ENCODE results near the gene MESP1.
A peak's percentile ranks its signal among the peaks of the same experiment; 100 is the strongest.

Gene MESP1

GRCh38 chr15:89750560-89751542 is at the start of gene MESP1:
Gene MESP1, minus strand, starts transcription at chr15:89751249. Its CDS starts 18 bp downstream, at chr15:89751231.
- peak within 1 kb of the TSS; percentile 55 for H3K4me3 ChIP-seq (ENCODE audit: low read depth, low read length)
- peak; percentile 95 for DNase-seq (ENCODE audit: low read depth)
- TF ChIP-seq, protein P1, sequence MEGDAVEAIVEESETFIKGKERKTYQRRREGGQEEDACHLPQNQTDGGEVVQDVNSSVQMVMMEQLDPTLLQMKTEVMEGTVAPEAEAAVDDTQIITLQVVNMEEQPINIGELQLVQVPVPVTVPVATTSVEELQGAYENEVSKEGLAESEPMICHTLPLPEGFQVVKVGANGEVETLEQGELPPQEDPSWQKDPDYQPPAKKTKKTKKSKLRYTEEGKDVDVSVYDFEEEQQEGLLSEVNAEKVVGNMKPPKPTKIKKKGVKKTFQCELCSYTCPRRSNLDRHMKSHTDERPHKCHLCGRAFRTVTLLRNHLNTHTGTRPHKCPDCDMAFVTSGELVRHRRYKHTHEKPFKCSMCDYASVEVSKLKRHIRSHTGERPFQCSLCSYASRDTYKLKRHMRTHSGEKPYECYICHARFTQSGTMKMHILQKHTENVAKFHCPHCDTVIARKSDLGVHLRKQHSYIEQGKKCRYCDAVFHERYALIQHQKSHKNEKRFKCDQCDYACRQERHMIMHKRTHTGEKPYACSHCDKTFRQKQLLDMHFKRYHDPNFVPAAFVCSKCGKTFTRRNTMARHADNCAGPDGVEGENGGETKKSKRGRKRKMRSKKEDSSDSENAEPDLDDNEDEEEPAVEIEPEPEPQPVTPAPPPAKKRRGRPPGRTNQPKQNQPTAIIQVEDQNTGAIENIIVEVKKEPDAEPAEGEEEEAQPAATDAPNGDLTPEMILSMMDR (IDR thresholded peaks at IDR 0.05; ENCODE audit: insufficient read depth, low read depth, low read length, missing control alignments) = peak; percentile 67

- no peak overlapping the region for H3K4me3 ChIP-seq (ENCODE audit: low read depth, low read length)
- DNase-seq (ENCODE audit: low read depth) = no peak
- TF ChIP-seq, protein P1 (IDR thresholded peaks at IDR 0.05; ENCODE audit: insufficient read depth, low read depth, low read length, missing control alignments) = no peak
Observed at GRCh38 chr15:89799918-89800498, 49.0 kb upstream of the MESP1 start.

DNA sequence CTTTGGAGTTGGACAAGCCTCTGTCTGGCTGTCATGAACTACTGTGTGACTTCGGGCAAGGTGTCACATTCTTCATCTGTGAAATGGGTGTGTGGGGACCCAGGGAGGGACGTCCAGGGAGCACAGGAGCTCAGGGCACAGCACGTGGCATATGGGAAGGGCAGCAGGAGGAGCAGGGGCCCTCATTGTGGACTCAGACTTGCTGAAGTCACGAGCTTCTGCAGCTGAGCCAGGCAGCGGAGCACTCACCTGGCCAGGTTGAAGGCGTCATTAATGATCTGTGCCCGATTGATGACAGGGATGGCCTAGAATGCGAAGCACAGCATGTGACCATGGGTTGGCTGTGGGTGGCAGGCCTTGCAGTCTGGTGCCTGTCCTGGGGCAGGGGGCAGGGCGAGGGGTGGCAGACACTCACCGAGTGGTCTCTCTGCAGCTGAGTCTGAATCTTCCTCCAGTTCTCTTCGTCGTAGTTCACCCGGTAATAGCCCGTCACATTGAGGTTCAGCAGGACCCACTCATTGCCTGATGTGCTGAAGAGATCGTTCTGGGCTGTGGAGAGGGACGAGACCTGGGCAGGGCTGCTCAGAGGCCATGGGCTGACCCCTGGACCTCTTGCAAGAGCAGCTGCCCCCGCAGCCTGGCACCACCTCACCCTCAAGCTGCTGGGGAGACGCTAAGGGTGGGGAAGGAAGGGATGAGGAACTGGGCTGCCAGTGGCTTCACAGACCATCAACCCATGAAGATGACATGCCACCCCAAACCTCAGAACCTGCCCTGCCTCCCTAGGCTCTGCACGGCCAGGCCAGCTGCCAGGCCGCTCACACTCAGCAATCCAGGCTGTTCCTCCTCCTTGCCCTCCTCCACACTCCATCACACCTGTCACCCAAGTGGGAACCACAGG is 48.2 kb upstream of the MESP1 start:
- no peak for DNase-seq (ENCODE audit: low read depth)
- TF ChIP-seq, protein P1 (IDR thresholded peaks at IDR 0.05; ENCODE audit: insufficient read depth, low read depth, low read length, missing control alignments) = no peak
- no peak overlapping the region for H3K4me3 ChIP-seq (ENCODE audit: low read depth, low read length)

DNA sequence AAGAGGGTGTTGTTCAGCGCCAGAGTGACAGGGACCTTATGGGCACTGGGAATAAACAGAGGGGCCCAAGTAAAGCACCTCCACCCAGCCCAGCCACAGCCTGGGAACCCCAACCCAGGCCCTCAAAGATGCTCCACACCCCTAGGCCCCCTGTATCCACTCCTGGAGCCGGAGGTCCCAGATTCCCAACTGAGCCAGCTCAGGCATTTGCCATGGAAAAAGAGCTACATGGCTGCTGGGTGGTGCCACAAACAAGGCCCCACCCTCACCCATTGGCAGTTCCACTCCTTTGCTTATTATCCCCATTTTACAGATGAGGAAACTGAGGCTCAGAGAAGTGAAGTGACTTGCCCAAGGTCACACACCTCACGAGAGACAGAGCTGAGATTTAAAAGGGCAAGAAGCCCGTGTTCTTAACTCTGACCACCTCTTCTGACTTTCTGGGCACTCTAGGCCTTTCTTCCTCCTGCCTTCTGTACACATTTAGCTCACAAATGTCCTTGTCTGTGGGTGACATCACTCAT is 46.7 kb upstream of the MESP1 start:
- TF ChIP-seq, protein P1 (IDR thresholded peaks at IDR 0.05; ENCODE audit: insufficient read depth, low read depth, low read length, missing control alignments) = no peak
- no peak for DNase-seq (ENCODE audit: low read depth)
- no peak overlapping the region for H3K4me3 ChIP-seq (ENCODE audit: low read depth, low read length)

GRCh38 chr15:89795996-89796395 is 44.9 kb upstream of the MESP1 start:
- TF ChIP-seq, protein P1 (IDR thresholded peaks at IDR 0.05; ENCODE audit: insufficient read depth, low read depth, low read length, missing control alignments) = no peak
- H3K4me3 ChIP-seq (ENCODE audit: low read depth, low read length) = no peak overlapping the region
- DNase-seq (ENCODE audit: low read depth) = no peak

DNA sequence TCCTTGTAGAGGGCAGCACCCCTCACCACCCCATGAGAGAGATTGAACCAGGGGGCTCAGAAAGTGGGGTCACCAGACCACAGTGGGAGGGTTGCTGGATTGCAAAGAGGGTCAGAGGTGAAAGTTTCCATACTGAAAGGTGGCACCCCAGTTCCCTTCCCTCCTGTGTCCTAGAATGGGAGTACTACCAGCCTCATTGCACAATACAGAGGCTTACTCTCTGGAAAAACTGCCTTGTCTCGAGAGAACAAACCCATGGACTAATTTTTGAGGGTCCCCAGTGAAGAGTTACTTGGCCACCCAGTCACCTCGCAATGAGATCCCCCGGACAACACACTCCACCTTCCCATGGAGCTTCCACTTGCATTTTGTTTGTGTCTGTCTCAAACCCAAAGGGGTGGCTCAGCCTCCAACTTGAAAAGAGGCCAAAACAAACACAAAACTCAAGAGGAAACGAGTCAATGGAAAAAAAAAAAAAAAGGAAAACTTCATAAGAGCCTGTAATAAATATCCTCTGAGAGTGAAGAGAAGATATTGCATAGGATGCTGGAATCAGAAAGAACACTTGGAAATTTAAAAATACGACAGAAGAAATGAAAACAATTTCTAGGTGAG is 43.7 kb upstream of the MESP1 start:
- TF ChIP-seq, protein P1 (IDR thresholded peaks at IDR 0.05; ENCODE audit: insufficient read depth, low read depth, low read length, missing control alignments) = no peak
- no peak for DNase-seq (ENCODE audit: low read depth)
- H3K4me3 ChIP-seq (ENCODE audit: low read depth, low read length) = no peak overlapping the region
